Esophagus muscularis mucosa (tissue), 4 donors: ENCODE measurements around the gene CPEB1. TPM values are rescaled to one million over a fixed set of nuclear protein-coding genes. Genes with fewer than 3 reads are reported as not detected.

Experiments used
- DNase-seq: peaks from one replicate; pipeline ENCODE4 v3.0.0-alpha.2; 2017; ENCODE audit errors: extremely low spot score
- H3K27ac ChIP-seq, 4 donors: fragments of 200-600 bp; sonication (generic); replicated peaks in 1 of 4; 1 replicate in 3 of 4; 2 replicates in 1 of 4; pipeline ENCODE4 v1.5.1; 2016 to 2019; ENCODE audit warnings: mild to moderate bottlenecking in 1 of 4
- H3K27me3 ChIP-seq, 4 donors: fragments of 200-600 bp; sonication (generic); one replicate each; pipeline versions ENCODE4 v1.5.1 to v1.6.0; 2016 to 2019
- H3K36me3 ChIP-seq, 4 donors: fragments of 200-600 bp; sonication (generic); one replicate each; pipeline ENCODE4 v1.5.1; 2016 to 2019
- H3K4me1 ChIP-seq, 4 donors: fragments of 200-600 bp; sonication (generic); one replicate each; pipeline ENCODE4 v1.5.1; 2016 to 2019
- H3K4me3 ChIP-seq, 4 donors: fragments of 200-600 bp; sonication (generic); 1 replicate in 2 of 4; 2 replicates in 2 of 4; pipeline ENCODE4 v1.5.1; 2016 to 2019; ENCODE audit warnings: mild to moderate bottlenecking in 4 of 4, moderate library complexity in 1 of 4
- H3K9me3 ChIP-seq, 4 donors: fragments of 200-600 bp; sonication (generic); 1 replicate in 3 of 4; 2 replicates in 1 of 4; pipeline ENCODE4 v1.5.1; 2016 to 2019
- EP300 ChIP-seq: sonication (generic); formaldehyde crosslinking; IDR thresholded peaks from one replicate; pipeline ENCODE4 v1.6.1; 2017; ENCODE audit warnings: antibody characterized with exemption
- POLR2A ChIP-seq: fragments of 450-650 bp; IDR thresholded peaks from one replicate; pipeline ENCODE4 v1.6.1; 2017; ENCODE audit warnings: antibody characterized with exemption, moderate library complexity, mild to moderate bottlenecking, low read depth
- POLR2AphosphoS5 ChIP-seq, 2 donors: sonication (generic); formaldehyde crosslinking; IDR thresholded peaks; one replicate each; pipeline ENCODE4 v1.6.1; 2017; ENCODE audit warnings: antibody characterized with exemption in 2 of 2
- WGBS: methylation state at CpG from one replicate; pipeline ENCODE4 v1.1.5; 2018; 5-methylcytosine and 5-hydroxymethylcytosine counted together
- intact Hi-C: fragments of 100-400 bp; cut with DNase I; formaldehyde crosslinking; loops from one replicate; pipeline ENCODE4 v1.15.1; 2023
- total RNA-seq, 4 donors: library from RNA; depleted of rRNA; stranded (reverse); fragments of >200 nt; gene quantifications; one replicate each; pipeline versions ENCODE4 v1.1.0 to v1.2.1, GENCODE V29; 2016
- TF ChIP-seq, protein P1 (sequence below), 3 experiments: fragments of 200-600 bp in 2 of 3; fragments of 450-650 bp in 1 of 3; sonication (generic) in 2 of 3; IDR thresholded peaks; one replicate each; pipeline ENCODE4 v1.5.1; 2017 to 2019; ENCODE audit warnings: antibody characterized with exemption in 3 of 3, mild to moderate bottlenecking in 2 of 3, moderate library complexity in 1 of 3

The CPEB1 gene
- total RNA-seq, 4 donors from 2014 or later, result 5.6 to 8.1 (median 5.9) TPM

DNA sequence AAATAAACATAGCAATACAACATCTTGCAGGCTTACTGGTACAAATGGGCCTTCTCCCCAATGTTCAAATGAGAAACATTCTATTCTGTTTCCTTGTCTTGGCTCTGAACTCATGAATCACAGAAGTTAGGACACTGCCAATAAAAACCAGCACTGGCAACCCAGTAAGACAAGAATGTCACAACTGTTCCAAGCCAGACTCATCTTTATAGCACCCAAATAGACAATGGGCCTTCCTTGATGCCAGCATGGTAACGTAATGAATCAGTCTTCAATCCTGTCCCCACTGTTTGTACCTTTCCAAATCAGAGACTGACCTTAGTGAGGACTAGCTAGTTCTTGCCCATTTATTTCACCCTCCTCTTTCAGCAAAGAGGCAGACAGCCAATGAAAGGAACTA is 92.8 kb downstream of the CPEB1 start:
- Histone ChIP-seq H3K9me3 (no peaks in the 10 kb centered on the region), H3K4me1 (no peaks in the 10 kb centered on the region), H3K36me3 (peaks cover 0 to 52% (median 11%) of the 10 kb centered on the region in 4 donors), H3K27ac (no peak overlapping the region), H3K4me3 (no peak overlapping the region), H3K27me3 (no peaks in the 10 kb centered on the region)
- no peak for DNase-seq
- intact Hi-C loops, result no loop called here
- 77% methylated on average over 1 of the region's 1 CpG for WGBS
- TF ChIP-seq POLR2A, result no peak

DNA sequence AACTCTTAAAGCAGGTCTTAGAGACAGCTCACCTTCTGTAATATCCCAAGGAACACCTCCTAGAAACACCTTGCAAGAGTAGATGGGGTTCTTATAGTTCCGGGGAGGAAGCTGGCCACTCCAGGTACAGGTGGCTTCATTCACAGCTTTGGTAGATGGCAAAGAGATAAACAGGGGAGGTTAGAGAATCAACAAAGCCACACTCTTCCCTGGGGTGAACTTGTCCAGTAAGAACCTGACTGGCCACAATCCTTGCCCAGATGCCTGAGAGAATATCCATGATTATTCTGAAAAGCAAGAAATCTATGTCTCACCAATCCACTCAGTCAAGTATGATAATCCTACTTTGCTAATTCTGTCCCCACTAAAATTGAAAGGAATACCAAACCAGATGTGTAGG is 93.3 kb downstream of the CPEB1 start:
- 86% methylated on average over 1 of the region's 1 CpG for WGBS
- Histone ChIP-seq H3K4me3 (no peak overlapping the region), H3K27ac (no peak overlapping the region), H3K36me3 (peaks cover 0 to 52% (median 11%) of the 10 kb centered on the region in 4 donors), H3K9me3 (no peaks in the 10 kb centered on the region), H3K4me1 (no peaks in the 10 kb centered on the region), H3K27me3 (no peaks in the 10 kb centered on the region)
- TF ChIP-seq POLR2A (no peak), POLR2AphosphoS5 (IDR thresholded peaks at IDR 0.05) (no peak), EP300 (no peak)
- TF ChIP-seq, protein P1, sequence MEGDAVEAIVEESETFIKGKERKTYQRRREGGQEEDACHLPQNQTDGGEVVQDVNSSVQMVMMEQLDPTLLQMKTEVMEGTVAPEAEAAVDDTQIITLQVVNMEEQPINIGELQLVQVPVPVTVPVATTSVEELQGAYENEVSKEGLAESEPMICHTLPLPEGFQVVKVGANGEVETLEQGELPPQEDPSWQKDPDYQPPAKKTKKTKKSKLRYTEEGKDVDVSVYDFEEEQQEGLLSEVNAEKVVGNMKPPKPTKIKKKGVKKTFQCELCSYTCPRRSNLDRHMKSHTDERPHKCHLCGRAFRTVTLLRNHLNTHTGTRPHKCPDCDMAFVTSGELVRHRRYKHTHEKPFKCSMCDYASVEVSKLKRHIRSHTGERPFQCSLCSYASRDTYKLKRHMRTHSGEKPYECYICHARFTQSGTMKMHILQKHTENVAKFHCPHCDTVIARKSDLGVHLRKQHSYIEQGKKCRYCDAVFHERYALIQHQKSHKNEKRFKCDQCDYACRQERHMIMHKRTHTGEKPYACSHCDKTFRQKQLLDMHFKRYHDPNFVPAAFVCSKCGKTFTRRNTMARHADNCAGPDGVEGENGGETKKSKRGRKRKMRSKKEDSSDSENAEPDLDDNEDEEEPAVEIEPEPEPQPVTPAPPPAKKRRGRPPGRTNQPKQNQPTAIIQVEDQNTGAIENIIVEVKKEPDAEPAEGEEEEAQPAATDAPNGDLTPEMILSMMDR (IDR thresholded peaks at IDR 0.05), result no peak
- intact Hi-C loops, result no loop called here
- DNase-seq, result no peak

DNA sequence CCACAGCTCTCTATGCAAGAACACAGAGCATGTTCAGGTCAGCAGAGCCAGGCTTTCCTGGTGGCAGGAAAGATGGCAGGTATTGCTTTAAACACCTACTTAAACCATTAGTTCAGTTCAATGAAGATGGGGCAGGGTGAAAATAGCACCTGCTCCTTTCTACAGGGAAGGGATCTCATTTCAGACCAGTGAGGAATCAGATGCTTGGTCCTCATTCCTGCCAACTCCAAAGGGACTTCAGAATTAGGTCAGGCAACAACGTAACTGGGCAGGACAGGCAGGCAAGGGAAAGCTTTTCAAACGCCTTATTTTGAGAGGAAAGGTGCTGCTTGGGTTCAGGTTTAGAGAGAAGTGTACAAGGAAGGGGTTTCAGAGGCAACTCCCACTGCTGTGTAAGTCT is 94.3 kb downstream of the CPEB1 start:
- no peak for TF ChIP-seq POLR2A
- TF ChIP-seq, protein P1 (IDR thresholded peaks at IDR 0.05), result no peak
- TF ChIP-seq POLR2AphosphoS5 (IDR thresholded peaks at IDR 0.05), result no peak
- TF ChIP-seq EP300, result no peak
- Histone ChIP-seq H3K4me3 (no peak overlapping the region), H3K9me3 (no peaks in the 10 kb centered on the region), H3K27me3 (no peaks in the 10 kb centered on the region), H3K27ac (no peak overlapping the region), H3K4me1 (no peaks in the 10 kb centered on the region), H3K36me3 (peaks cover 0 to 52% (median 11%) of the 10 kb centered on the region in 4 donors)
- 92% methylated on average over 2 of the region's 2 CpGs for WGBS
- DNase-seq, result no peak
- intact Hi-C loops, result no loop called here

DNA sequence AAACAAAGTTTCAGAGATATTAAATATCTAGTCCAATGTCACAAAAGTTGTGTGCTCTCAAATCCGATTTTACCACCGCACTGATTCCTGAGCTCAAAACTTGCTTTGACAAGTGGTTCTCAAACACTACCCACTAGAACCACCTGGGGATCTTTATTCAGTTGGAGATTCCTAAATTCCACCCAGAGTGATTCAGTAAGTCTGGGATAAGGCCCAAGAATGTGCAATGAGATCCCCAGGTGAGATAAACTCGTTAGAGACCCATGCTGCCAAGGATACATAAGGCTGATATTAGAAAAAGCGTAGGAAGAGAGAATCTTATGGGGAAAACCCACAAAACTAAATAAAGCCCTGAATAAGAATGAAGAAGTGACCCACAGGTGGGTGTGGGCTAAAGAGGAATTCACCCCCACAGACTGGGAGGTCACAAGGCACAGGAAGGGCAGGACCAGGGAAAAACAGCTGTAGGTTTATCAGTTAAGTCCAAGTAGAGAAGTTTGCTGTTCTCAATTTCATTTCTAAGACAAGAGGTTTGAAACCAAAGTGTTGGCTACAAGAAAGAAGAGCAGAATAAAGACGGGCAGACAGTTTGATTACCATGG is 95.4 kb downstream of the CPEB1 start:
- no peak overlapping the region for H3K4me3 ChIP-seq
- H3K36me3 ChIP-seq, result peaks cover 0 to 53% (median 11%) of the 10 kb centered on the region in 4 donors
- H3K4me1 ChIP-seq, result no peaks in the 10 kb centered on the region
- intact Hi-C loops, result no loop called here
- DNase-seq, result no peak
- H3K27ac ChIP-seq, result no peak overlapping the region
- H3K27me3 ChIP-seq, result no peaks in the 10 kb centered on the region
- WGBS, result 83% methylated on average over 5 of the region's 5 CpGs
- TF ChIP-seq EP300 (no peak), POLR2A (no peak), POLR2AphosphoS5 (IDR thresholded peaks at IDR 0.05) (no peak)
- TF ChIP-seq, protein P1 (IDR thresholded peaks at IDR 0.05), result no peak
- H3K9me3 ChIP-seq, result no peaks in the 10 kb centered on the region

DNA sequence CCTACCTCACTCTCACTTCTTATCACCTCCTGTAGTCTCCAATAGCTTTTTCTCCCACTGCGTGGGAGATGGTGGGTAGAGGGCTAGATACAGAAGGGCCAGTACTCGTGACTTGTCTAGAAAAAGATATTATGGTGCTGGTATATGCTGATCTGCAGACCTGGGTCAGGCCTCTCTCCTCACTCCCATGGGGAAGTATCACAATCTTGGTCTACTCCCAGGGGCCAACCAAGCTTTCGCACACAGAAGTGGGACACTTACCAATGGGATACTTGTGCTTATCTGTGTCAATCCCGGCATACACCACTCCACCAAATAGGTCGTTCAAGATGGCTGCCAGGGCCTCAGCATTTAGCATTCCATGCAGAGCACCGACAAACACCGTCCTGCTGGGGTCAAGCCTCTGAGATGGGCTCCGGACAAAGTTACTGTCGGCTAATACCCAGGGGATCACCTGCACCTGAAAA is 97.9 kb downstream of the CPEB1 start:
- no peak overlapping the region for H3K27ac ChIP-seq
- TF ChIP-seq POLR2A, result no peak
- TF ChIP-seq EP300, result no peak
- TF ChIP-seq, protein P1 (IDR thresholded peaks at IDR 0.05), result no peak
- no peak for TF ChIP-seq POLR2AphosphoS5 (IDR thresholded peaks at IDR 0.05)
- 97% methylated on average over 5 of the region's 9 CpGs for WGBS
- H3K27me3 ChIP-seq, result no peaks in the 10 kb centered on the region
- no peak for DNase-seq
- H3K4me1 ChIP-seq, result no peaks in the 10 kb centered on the region
- H3K36me3 ChIP-seq, result peaks cover 0 to 67% (median 11%) of the 10 kb centered on the region in 4 donors
- intact Hi-C loops, result no loop called here
- H3K9me3 ChIP-seq, result no peaks in the 10 kb centered on the region
- no peak overlapping the region for H3K4me3 ChIP-seq
